Measurements from ENCODE around the gene RARS2.
"Not testable (repeated sequence)": the region's sequence is repeated elsewhere in the genome, so short reads cannot be mapped to it uniquely, and the experiment has no call there.

The RARS2 gene, protein sequence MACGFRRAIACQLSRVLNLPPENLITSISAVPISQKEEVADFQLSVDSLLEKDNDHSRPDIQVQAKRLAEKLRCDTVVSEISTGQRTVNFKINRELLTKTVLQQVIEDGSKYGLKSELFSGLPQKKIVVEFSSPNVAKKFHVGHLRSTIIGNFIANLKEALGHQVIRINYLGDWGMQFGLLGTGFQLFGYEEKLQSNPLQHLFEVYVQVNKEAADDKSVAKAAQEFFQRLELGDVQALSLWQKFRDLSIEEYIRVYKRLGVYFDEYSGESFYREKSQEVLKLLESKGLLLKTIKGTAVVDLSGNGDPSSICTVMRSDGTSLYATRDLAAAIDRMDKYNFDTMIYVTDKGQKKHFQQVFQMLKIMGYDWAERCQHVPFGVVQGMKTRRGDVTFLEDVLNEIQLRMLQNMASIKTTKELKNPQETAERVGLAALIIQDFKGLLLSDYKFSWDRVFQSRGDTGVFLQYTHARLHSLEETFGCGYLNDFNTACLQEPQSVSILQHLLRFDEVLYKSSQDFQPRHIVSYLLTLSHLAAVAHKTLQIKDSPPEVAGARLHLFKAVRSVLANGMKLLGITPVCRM

DNA sequence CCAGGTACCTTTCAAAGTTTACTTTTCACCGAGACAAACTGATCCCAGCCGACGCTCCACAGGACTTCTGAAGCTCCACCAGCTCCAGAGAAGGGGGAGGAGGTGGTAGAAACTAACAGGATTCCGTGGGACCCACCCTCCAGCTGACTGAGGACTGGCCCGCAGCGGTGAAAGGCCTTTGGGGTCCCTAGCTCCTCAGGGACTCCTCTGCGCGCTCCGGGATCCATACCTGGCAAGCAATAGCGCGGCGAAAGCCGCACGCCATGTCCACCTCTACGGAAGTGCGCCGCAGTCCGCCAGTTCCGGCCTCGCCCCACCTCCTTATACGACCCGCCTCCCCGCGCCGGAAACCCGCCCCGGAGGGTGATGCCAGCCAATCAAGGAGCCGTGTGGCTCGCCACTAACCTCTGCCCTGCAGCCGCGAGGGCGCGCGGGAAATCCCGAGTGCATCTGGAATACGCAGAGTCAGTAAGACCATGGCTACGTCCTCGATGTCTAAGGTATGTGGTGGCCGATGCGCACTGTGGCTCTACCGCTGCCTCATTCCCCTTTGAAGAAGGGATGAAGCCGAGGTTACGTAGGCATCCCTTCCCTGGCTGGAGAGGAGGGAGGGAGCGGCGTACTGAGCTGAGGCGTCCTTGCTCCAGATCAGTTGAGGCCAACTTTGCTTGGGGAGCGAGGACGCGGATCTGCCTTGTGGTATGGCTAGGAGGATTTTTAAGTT, at the start of gene RARS2, which contains the start of gene ORC3:
RARS2 (minus strand) TSS at position 295 of the 724 bp plus-strand sequence; CDS start at position 265, 30 bp downstream.
ORC3 (plus strand) TSS at position 443 of the 724 bp plus-strand sequence; CDS start at position 477, 34 bp downstream.
- DNase-seq (ENCODE audit: low read depth) = peak; percentile 94

DNA sequence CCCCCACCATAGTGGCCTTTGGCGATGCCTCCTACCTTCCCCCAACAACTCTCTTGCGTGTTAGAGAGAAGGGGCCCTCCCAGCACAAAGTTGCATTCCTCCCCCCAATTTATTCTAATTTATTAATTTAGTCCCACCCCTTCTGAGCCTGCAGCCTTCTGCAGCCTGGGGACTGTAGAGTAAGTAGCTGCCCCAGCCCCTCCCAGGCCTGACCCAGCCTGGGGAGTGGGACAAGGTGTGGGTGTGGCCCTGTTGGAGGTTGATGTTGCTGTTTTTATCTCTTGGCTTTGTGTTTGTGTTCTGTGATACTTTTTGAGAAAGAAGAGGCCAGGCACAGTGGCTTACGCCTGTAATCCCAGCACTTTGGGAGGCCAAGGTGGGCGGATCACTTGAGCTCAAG, 49.6 kb upstream of the RARS2 start:
- no peak for DNase-seq (ENCODE audit: low read depth)

DNA sequence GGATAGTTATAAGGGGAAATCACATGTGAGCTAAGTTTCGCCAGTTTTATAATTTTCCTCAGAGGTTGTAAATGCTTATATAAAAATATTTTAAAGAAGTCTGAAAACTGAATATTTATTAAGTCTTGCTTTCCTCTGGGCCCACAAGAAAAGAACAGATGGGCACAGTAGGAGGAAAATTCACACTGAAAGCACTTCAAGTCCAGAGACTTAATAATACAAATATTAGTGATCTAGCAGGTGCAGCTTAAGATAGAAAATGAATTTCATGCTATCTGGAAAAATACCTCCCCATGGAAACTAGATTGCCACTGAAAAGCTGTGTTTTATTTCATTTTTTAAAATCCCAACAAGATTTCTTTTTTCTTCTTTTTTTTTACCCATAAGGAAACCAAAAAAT, 47.3 kb upstream of the RARS2 start:
- no peak for DNase-seq (ENCODE audit: low read depth)

DNA sequence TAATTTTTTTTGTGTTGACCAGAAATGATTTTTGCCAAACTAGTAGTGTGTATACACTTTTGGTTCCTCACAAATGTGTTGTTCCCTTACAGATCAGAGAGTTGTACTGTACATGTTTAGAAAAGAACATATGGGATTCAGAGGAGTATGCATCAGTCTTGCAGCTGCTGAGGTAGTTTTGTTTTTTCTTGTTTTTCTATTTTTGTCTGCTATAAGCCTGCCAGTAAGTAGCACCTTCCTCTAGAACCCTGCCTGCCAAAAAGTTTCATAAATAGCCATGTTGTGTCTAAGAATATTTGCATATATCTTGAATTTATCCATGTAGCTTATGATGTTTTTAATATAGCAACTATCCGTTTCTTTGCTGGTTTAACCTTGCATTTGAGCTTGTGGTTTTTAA, 46.5 kb upstream of the RARS2 start:
- DNase-seq (ENCODE audit: low read depth) = no peak

DNA sequence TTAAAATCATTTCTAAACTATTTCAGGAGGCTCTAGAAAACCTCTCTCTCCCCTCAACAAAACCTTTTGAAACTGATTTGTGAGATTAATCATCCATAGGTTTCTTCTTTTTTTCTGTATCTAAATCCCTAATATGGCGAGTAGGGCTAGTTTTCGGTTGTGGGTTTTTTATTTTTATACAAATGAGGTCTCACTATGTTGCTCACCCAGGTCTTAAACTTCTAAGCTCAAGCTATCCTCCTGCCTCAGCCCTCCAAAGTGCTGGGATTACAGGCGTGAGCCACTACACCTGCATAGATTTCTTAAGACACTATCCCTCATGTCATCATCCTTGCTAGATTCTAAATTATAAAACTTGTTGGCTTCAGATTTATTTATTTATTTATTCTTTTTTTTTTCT, 44.1 kb upstream of the RARS2 start:
- no peak for DNase-seq (ENCODE audit: low read depth)

DNA sequence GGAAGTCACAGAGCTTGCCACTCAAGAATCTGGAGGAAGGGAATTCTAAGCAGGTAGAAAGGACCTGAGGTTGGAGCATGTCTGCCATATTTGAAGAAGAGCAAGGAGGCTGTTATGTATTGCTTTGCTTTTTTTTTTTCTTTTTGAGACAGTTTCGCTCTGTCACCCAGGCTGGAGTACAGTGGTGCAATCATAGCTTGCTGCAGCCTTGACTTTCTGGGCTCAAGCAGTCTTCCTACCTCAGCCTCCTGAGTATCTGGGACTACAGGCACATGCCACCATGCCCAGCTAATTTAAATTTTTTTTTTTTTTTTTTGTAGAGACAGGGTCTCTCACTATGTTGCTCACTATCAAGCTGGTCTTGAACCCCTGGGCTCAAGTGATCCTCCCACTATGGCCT, 41.0 kb upstream of the RARS2 start:
- DNase-seq (ENCODE audit: low read depth) = no peak

DNA sequence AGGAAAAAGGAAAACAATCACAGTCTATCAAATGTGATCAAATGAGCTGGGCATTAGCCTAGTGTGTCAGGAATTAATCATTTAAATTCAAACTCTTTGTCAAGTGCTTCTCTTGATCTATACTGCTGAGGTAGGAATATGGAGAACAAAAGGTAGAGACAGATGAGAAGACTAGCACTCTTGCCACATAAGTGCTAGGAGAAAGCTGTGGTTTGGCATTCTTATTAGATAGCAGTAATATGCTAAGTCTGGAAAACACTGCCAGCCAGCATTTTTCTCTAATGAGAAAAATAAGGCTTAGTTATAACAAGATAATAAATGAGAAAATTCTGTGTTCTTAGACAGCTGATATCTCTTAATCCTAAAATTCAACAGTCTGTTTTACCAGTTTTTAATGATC, 39.1 kb upstream of the RARS2 start:
- no peak for DNase-seq (ENCODE audit: low read depth)

DNA sequence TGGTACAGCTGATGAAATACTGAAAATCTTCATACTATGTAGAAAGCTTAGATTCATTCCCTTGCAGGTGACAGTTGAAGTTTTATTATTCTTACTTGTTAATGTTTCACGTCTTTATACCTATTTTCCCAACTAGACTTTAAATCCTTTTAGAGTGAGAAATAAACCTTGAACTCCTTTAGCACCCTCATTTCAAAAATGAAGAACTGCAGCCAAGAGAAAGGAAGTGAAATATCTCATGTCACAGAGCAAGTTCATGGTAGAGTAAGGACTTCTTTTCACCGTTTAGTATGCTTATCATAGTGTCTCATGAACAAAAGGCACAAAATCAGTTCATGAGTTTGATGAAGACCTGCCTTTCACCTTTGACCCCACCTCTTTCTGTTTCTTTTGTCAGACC, 38.6 kb upstream of the RARS2 start:
- no peak for DNase-seq (ENCODE audit: low read depth)

DNA sequence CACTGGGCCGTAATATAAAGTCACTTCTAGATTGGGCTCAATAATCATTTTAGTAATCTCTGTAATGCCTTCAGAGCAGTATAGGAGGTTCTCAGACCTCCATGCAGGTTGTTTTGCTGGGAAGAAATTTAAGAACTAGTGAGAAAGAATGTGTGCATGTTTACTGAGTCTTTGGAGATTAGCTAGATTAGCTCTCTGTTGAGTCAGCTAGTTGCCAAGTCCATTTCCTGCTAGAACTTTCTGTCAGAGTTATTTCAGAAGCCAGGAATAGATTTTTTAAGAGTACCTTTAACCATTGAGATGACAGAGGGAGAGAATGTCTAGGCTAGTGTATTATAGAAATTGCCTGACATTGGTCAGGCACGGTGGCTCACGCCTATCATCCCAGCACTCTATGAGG, 33.5 kb upstream of the RARS2 start:
- DNase-seq (ENCODE audit: low read depth) = no peak

DNA sequence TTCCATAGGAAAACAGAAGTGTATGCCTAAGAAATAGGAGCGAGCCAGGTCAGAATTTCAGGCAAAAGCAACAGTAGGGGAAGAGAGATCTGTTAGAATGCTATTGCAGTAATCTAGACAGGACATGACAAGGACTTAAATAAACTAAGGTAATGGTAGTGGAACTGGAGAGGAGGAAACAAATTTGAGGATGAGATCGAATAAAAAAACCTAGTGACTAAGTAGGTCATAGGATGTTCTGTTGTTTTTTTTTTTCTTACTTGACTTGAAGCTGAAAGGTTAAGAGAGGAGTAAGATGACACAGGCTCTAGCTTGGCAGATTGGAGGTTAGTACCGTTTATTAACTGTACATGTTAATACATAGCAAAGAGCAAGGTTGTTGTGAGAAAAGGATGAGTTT, 28.7 kb upstream of the RARS2 start:
- no peak for DNase-seq (ENCODE audit: low read depth)

DNA sequence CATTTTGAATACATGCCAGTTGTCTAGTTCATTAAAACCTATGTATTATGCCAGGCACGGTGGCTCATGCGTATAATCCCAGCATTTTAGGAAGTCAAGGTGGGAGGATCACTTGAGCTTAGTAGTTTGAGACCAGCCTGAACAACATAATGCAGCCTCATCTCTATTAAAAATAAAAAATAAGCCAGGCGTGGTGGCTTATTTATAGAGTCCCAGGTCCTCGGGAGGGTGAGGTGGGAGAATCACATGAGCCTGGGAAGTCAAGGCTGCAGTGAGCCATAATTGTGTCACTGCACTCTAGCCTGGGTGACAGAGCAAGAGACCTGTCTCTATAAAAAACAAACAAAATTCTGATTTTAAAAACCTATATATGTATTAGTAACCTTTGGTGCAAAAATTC, 27.6 kb upstream of the RARS2 start:
- DNase-seq (ENCODE audit: low read depth) = no peak

DNA sequence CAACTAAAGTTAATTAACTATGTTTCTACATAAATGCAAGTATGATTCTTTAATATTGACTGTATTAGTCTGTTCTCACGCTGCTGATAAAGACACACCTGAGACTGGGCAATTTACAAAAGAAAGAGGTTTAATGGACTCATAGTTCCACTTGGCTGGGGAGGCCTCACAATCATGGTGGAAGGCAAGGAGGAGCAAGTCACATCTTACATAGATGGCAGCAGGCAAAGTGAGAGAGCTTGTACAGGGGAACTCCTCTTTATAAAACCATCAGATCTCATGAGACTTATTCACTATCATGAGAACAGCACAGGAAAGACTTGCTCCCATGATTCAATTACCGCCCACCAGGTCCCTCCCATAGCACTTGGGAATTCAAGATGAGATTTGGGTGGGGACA, 23.2 kb upstream of the RARS2 start:
- DNase-seq (ENCODE audit: low read depth) = not testable (repeated sequence)

DNA sequence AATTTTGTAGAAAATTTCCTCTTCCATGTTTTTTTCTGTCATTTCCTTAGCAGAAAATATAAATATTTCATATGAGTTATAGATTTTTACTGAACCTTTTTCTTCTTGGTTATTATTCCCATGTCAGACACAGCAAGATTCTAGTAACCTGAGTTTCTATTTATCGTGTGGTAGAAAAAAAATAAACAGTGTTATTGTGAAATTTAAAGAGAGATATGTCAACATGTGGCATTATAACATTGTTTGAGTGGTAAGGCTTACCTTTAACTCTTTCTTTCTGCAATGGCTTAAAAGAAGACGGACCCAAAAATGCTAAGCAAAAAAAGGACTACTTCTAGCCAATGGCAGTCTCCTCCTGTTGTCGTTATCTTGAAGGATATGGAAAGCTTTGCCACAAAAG, 19.0 kb upstream of the RARS2 start:
- no peak for DNase-seq (ENCODE audit: low read depth)

DNA sequence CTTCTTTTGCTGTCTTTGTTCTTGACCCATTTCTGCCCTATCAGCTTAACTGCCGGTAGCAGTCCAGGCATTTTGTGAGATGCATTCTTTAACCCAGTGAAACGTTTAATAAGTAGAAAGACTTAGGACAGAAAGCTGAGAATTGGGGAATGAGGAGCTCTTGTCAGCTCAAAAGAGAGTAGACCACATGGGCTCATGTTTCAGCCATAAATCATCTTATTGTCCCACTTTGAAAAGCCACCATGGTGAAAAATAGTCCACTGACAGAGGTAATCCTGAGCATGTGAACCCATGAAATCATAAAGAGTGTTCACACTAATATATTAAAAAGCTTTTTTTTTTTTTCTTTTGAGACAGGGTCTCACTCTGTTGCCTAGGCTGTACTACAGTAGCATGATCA, 16.4 kb upstream of the RARS2 start:
- no peak for DNase-seq (ENCODE audit: low read depth)

DNA sequence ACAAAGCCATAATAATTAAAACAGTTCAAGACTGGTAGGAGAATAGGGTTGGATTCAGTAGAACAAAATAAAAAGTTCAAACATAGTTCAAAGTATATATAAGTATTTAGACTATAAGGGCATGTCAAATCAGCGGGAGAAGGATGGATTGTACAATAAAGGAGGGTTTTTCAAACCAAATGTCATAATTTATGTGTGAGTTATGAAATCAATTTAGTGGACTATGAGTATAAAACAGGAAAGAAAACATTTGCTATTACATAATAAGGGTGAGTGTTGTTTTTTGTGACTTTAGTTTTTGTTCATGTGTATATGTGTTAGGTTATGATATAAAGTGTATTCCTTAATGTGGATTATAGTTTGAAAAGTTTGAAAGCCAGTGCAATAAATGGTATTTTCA, 10.8 kb upstream of the RARS2 start:
- DNase-seq (ENCODE audit: low read depth) = no peak

DNA sequence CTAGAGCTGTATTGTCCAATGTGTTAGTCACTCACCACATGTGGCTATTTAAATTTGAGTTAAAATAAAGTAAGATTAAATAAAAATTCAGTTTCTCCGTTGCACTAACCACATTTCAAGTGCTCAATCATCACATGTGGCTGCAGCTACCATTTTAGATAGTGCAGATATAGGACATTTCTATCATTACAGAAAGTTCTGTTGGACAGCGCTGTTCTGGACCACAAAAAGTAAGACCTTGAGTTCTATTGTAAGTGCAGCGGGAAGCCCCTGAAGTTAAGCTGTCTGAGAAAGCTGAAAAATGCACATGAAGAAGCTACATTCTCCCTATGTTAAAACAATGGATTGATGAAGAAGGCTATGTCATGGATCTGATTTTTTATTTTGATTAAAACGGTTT, 1.2 kb upstream of the RARS2 start:
- DNase-seq (ENCODE audit: low read depth) = no peak

DNA sequence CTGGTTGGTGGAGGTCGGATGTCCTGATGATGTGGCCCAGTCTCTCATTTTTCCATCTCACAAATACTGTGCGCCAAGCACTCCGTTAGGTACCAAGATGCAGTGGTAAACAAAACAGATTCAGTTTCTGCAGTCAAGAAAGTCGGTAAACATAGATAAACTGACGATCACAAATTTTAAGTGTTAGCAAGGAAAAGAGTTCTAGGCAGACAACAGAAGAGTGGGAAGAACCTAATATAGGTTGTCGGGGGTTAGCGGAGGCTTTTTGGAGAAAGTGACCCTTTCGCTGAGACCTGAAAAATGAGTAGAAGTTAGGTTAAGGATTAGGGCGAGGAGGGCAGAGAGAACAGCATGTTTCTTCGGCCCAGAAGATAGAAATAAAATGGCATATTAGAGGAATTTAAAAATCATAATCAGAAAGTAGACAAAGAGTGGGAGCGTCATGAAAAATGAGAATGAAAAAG, 662 bp upstream of the RARS2 start:
- no peak for DNase-seq (ENCODE audit: low read depth)

DNA sequence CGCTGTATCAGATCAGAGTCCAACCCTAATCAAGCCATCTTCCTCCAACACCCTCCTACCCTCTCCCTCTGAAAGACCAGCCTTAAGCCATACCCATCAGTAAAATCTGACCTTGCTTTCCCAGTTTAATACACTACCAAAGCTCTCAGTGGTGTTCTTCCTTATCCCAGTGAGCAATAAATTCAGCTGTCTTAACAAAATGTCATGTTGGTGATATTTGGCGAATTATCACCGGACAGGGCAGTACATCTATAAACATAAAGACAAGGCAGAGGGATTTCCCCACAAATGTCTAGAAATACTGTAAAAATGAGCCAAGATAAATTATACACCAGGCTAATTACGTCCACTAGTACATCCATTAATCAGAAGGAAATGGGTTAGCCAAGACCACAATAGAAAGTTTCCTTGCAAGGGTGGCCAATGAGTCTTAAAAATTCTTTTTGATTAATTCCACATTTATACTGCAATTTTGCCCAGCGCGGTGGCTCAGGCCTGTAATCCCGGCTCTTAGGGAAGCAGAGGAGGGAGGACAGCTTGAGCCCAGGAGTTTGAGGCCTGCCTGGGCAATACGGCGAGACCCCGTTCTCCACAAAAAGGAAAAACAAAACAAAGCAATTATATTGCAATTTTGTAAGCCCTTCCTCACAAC, 905 bp downstream of the RARS2 start:
- no peak for DNase-seq (ENCODE audit: low read depth)

DNA sequence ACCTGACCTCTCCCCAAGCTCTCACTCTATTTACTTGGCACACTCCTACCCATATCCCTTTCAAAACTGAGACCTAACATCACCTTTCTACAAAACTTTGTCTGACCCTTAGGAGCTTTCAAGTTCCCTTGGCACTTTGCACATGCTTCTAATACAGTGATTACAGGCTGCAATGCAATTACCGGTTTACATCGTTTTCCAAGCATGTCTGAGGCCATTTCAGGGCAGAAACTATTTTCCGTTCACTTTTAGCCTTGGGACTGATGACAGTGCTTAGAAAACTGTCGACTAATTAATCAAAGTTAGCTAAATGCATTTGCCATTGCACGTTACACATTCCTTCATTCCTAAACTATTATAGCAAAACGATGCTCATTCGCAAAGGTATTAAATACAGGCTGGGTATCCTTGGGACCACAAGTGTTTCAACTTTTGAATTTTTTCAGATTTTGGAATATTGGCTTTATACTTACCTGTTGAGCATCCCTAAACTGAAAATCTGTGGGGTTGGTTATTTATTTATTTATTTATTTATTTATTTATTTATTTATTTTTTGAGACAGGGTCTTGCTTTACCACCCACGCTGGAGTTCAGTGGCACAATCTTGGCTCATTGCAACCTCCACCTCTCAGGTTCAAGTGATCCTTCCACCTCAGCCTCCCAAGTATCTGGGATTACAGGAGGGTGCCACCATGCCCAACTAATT, 3.3 kb downstream of the RARS2 start:
- DNase-seq (ENCODE audit: low read depth) = no peak

DNA sequence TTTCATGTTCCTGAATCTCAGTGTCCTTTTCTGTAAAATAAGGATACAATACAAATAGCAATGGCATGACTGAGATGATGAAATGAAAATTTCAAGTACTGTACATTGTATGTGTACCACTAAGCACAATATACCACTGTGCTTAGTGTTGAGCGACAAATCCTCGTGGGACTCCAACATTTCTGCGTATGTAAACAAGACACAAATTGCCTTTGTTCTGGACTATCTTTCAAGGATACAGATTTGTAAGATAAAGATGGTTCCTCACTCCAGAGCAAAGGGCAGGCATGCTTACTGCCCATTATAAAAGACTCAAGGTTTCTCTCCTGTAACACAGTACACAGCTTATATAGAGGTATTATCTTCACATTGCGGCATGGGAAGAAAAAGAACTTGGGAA, 6.0 kb downstream of the RARS2 start:
- DNase-seq (ENCODE audit: low read depth) = no peak

DNA sequence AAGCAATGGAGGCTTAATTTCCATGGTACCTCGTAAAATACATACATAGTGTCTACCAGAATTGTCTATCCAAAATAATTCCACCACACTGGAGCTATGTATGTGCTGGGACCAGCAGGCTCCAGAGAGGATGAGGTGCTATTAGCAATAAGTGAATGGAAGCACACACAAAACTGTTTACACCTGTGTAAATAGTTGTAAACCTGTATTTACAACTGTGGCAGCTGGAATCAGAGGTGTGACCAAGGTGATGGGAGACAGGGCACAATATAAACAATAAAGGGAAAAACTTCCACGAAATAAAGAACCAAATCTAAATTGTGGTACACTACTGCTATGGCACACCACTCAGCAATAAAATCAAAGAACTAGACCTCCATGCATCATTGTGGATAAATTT, 14.4 kb downstream of the RARS2 start:
- no peak for DNase-seq (ENCODE audit: low read depth)

DNA sequence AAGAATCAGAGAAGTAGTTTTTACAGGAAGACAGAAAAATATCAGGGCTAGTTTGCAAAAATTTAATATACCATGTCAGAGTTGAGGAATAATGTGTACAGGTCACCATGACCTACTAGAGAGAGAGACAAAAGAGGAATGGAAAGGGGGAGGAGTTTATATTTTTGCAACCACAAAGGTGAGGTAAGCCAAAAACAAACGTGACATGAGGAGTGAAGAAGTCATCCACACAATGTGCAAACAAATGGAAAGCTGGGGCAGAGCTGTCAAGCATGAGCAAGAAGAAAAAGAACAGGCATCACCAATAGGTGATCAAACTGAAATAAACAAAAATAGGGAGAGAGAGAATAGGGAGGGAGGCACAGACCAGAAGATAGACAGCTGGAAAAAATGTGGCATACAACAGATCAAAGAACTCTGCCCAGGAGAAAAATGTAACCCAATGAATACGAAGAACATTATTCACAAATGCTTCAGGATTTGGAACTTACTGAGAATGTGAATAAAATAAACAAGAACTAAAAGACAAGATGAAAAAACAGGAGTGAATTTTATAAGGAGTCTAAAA, 15.5 kb downstream of the RARS2 start:
- no peak for DNase-seq (ENCODE audit: low read depth)

All from activated T-cell treated with anti-CD3 and anti-CD28 coated beads for 24 hours (primary cell).